CD4-positive, alpha-beta T cell (primary cell): Measurements from ENCODE around the gene PTPN3. TPM values are rescaled to one million over a fixed set of nuclear protein-coding genes. Genes with fewer than 3 reads are reported as not detected.

Experiments
- ATAC-seq: fragments of 200-7000 bp; cut with Tn5 transposase; one replicate; pipeline ENCODE4 v1.10.0; 2022; ENCODE audit warnings: mild to moderate bottlenecking; ENCODE audit not compliant: poor library complexity
- CTCF ChIA-PET: fragments of 350-600 bp; sonication (Branson Sonifier 250); formaldehyde crosslinking; loops from one replicate; lab custom pipeline; 2021; ENCODE audit warnings: antibody characterized with exemption, inconsistent platforms; lab: Charles Lee
- POLR2A ChIA-PET: fragments of 350-600 bp; sonication (Branson Sonifier 250); formaldehyde crosslinking; loops from one replicate; lab custom pipeline; 2021; ENCODE audit warnings: antibody characterized with exemption, inconsistent platforms; lab: Charles Lee
- DNase-seq, 14 experiments: peaks; one replicate each; pipeline ENCODE4 v3.0.0-alpha.2; 2013 to 2020; ENCODE audit warnings: mixed read lengths in 2 of 14
- H3K27ac ChIP-seq, 2 donors: one replicate each; pipeline versions ENCODE4 v1.5.1 to v1.7.0; 2013; ENCODE audit warnings: low read length in 2 of 2, low read depth in 1 of 2, mild to moderate bottlenecking in 1 of 2
- H3K27me3 ChIP-seq, 2 experiments: 1 replicate in 1 of 2; 2 replicates in 1 of 2; pipeline versions ENCODE4 v1.6.1 to v1.7.0; 2013; ENCODE audit warnings: low read length in 2 of 2, control low read depth in 1 of 2, mild to moderate bottlenecking in 1 of 2, moderate library complexity in 1 of 2; ENCODE audit not compliant: insufficient read depth in 2 of 2, control insufficient read depth in 1 of 2
- H3K36me3 ChIP-seq: one replicate; pipeline ENCODE4 v1.6.1; 2013; ENCODE audit warnings: low read length, control low read depth; ENCODE audit not compliant: insufficient read depth
- H3K4me1 ChIP-seq: one replicate; pipeline ENCODE4 v1.6.1; 2013; ENCODE audit warnings: low read length, control low read depth; ENCODE audit not compliant: insufficient read depth
- H3K4me3 ChIP-seq: one replicate; pipeline ENCODE4 v1.5.1; 2013; ENCODE audit warnings: mild to moderate bottlenecking, low read length, moderate library complexity
- H3K9me3 ChIP-seq, 2 experiments: 1 replicate in 1 of 2; 2 replicates in 1 of 2; pipeline versions ENCODE4 v1.6.1 to v1.7.0; 2013; ENCODE audit warnings: low read length in 2 of 2, mild to moderate bottlenecking in 2 of 2, control low read depth in 1 of 2, moderate library complexity in 1 of 2; ENCODE audit not compliant: control insufficient read depth in 1 of 2, insufficient read depth in 1 of 2
- H3K27ac Mint-ChIP-seq: one replicate; pipeline ENCODE4 v1.8.0; 2020; ENCODE audit warnings: mixed read lengths
- H3K27me3 Mint-ChIP-seq: one replicate; pipeline ENCODE4 v1.8.0; 2021; ENCODE audit warnings: mixed read lengths
- H3K36me3 Mint-ChIP-seq: one replicate; pipeline ENCODE4 v1.8.0; 2021; ENCODE audit warnings: low read depth, mixed read lengths
- H3K4me1 Mint-ChIP-seq: one replicate; pipeline ENCODE4 v1.8.0; 2021; ENCODE audit warnings: low read depth, mixed read lengths
- H3K4me3 Mint-ChIP-seq: one replicate; pipeline ENCODE4 v1.8.0; 2020; ENCODE audit warnings: mild to moderate bottlenecking, mixed read lengths
- H3K9me3 Mint-ChIP-seq: one replicate; pipeline ENCODE4 v1.8.0; 2020; ENCODE audit warnings: mixed read lengths
- intact Hi-C, 2 experiments: fragments of 100-400 bp; cut with DNase I in 1 of 2; cut with micrococcal nuclease in 1 of 2; formaldehyde crosslinking; loops; one replicate each; pipeline versions ENCODE4 v1.15.1 to v1.9.0; 2023 to 2025; cut with DNase I, micrococcal nuclease
- total RNA-seq, 174 experiments: library from RNA in 2 of 174; stranded (reverse) in 2 of 174; gene quantifications; one replicate each; pipeline ENCODE4 v1.2.3 and lab custom pipeline; 2021 to 2026
- TF ChIP-seq, protein P1 (sequence below): fragments of 200-600 bp; IDR thresholded peaks from one replicate; pipeline ENCODE4 v1.8.0; 2022; ENCODE audit warnings: antibody characterized with exemption, mild to moderate bottlenecking

Gene PTPN3
- total RNA-seq, 2 experiments from 2014 or later = not detected

DNA sequence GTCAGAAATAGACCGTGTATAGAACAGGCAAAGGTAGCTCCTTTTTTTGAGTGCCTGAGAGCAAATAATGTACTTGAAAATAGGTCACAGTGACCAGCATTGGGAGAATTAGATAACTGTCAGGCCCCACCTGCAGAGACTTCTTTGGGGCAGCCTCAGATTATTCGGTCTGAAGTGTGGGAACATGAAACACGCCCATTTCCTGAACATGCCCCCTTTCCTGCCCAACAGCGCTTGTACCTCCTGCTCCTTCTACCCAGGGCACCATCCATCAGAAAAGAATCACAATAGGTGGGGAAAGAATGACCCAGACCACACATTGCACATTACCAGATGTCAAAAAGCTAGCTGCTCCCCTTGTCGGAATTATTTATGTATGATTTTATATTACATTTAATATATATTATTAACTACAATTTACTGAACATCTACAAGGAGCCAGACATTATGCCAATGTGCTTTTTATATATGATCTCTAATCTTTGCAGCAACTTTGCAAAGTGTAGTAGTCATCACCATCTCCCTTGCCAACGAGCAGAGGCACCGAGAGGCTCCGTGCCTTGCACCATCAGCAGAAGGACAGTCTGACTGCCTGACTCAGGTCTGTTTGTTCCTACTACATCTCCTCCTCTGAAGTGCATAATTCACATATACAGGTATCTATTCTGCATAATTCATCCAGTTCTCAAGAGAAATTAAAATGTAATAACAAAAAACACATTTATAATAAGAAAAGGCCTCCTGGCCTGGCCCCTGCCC, 39.5 kb downstream of the PTPN3 start:
- no peaks in the 10 kb centered on the region for H3K9me3 Mint-ChIP-seq
- H3K27ac Mint-ChIP-seq = no peak overlapping the region
- peaks cover 35% of the 10 kb centered on the region for H3K27me3 Mint-ChIP-seq
- H3K4me1 ChIP-seq = no peaks in the 10 kb centered on the region
- intact Hi-C loops = no loop called here
- ATAC-seq (no peak), DNase-seq (no peak)
- no peaks in the 10 kb centered on the region for H3K4me1 Mint-ChIP-seq
- no peak overlapping the region for H3K4me3 Mint-ChIP-seq
- no peaks in the 10 kb centered on the region for H3K36me3 ChIP-seq
- ChIA-PET POLR2A (no interaction called here), CTCF (no interaction called here)
- H3K36me3 Mint-ChIP-seq = no peaks in the 10 kb centered on the region
- peaks cover 0 to 5% of the 10 kb centered on the region in 2 experiments for H3K27me3 ChIP-seq
- no peaks in the 10 kb centered on the region for H3K9me3 ChIP-seq
- TF ChIP-seq, protein P1, sequence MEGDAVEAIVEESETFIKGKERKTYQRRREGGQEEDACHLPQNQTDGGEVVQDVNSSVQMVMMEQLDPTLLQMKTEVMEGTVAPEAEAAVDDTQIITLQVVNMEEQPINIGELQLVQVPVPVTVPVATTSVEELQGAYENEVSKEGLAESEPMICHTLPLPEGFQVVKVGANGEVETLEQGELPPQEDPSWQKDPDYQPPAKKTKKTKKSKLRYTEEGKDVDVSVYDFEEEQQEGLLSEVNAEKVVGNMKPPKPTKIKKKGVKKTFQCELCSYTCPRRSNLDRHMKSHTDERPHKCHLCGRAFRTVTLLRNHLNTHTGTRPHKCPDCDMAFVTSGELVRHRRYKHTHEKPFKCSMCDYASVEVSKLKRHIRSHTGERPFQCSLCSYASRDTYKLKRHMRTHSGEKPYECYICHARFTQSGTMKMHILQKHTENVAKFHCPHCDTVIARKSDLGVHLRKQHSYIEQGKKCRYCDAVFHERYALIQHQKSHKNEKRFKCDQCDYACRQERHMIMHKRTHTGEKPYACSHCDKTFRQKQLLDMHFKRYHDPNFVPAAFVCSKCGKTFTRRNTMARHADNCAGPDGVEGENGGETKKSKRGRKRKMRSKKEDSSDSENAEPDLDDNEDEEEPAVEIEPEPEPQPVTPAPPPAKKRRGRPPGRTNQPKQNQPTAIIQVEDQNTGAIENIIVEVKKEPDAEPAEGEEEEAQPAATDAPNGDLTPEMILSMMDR = no peak
- no peak overlapping the region for H3K27ac ChIP-seq
- H3K4me3 ChIP-seq = no peak overlapping the region

DNA sequence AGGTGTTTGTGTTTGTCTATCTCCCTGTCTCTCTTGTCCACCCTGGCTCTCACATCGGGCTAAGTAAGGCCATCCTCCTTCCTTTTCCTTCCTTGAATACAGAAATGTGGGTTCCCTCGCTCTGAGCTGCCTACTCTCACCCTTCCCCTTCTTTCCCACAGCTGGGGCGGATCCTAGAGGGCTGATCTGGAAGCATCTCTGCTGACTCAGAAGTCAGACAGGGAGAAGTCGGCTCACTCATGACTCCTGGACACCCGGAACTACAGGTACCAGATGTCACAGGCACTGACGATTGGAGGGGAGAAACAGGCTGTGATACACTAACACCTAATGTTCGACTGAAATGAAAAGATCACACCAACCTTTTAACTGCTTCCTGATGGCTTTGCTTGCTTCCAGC, 41.3 kb downstream of the PTPN3 start:
- no peak overlapping the region for H3K27ac ChIP-seq
- no peaks in the 10 kb centered on the region for H3K9me3 ChIP-seq
- peaks cover 0 to 5% of the 10 kb centered on the region in 2 experiments for H3K27me3 ChIP-seq
- Mint-ChIP-seq H3K4me3 (no peak overlapping the region), H3K36me3 (no peaks in the 10 kb centered on the region), H3K27me3 (peaks cover 31% of the 10 kb centered on the region), H3K9me3 (no peaks in the 10 kb centered on the region), H3K27ac (no peak overlapping the region), H3K4me1 (no peaks in the 10 kb centered on the region)
- ChIA-PET CTCF (no interaction called here), POLR2A (no interaction called here)
- intact Hi-C loops = no loop called here
- ATAC-seq = no peak
- H3K36me3 ChIP-seq = no peaks in the 10 kb centered on the region
- H3K4me3 ChIP-seq = no peak overlapping the region
- H3K4me1 ChIP-seq = no peaks in the 10 kb centered on the region
- DNase-seq = no peak
- TF ChIP-seq, protein P1 = no peak

DNA sequence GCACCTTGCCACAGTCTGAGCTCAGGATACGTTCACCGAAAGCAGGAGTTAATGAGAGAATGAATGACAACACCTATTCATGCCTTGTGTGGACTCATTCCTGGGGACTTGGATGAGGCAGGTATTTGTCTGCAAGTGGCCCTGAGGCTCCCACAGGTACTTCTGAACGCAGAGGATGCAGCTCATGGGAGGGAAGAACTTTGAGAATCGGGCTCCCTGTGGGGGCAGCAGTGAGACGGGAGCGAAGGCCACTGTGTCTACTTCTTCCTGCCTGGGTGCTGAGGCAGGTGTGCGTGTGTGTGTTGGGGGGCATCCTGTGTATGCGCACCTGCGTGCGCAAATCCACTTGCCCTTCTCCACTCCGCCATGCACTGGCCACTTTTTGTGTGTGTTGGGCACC, 42.2 kb downstream of the PTPN3 start:
- no peaks in the 10 kb centered on the region for H3K4me1 Mint-ChIP-seq
- no peaks in the 10 kb centered on the region for H3K9me3 ChIP-seq
- TF ChIP-seq, protein P1 = no peak
- POLR2A ChIA-PET = no interaction called here
- ATAC-seq = no peak
- no peak overlapping the region for H3K27ac ChIP-seq
- intact Hi-C loops = no loop called here
- H3K36me3 ChIP-seq = no peaks in the 10 kb centered on the region
- H3K4me3 Mint-ChIP-seq = no peak overlapping the region
- no peaks in the 10 kb centered on the region for H3K9me3 Mint-ChIP-seq
- CTCF ChIA-PET = no interaction called here
- H3K27me3 Mint-ChIP-seq = peaks cover 29% of the 10 kb centered on the region
- H3K27ac Mint-ChIP-seq = no peak overlapping the region
- H3K27me3 ChIP-seq = peaks cover 0 to 5% of the 10 kb centered on the region in 2 experiments
- no peak overlapping the region for H3K4me3 ChIP-seq
- H3K36me3 Mint-ChIP-seq = no peaks in the 10 kb centered on the region
- no peak for DNase-seq
- no peaks in the 10 kb centered on the region for H3K4me1 ChIP-seq
